Measurements from ENCODE around the gene HEPACAM.

HEPACAM gene

DNA sequence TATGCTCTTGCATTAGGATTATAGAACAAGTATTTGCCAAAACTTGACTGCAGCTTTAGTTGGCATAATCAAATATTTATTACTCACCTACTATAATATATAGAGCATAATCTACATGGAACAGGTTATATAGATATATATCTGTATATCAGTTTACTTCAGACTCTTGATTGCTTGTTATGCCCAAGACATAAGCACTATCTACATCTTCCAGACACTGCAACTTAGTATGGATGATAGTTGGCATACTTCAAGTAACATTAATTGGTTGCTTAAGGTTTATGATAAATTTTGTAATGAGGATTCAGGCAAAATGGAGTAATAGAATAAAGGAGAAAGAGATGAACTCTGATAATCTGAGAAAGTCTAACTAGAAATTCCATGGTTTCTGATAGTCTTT, 19.2 kb upstream of the HEPACAM start:
- Histone ChIP-seq H2BK12ac (ENCODE audit: low read length in 2 of 2) (no peak overlapping the region), H2BK5ac (ENCODE audit: low read depth, low read length, poor library complexity, severe bottlenecking) (no peak overlapping the region), H3K4me3 (ENCODE audit: insufficient read depth in 1 of 2, low read depth in 1 of 2, low read length in 2 of 2) (peak overlapping the region in 1 of 2 experiments; percentile 96), H4K8ac (ENCODE audit: low read length) (no peak overlapping the region), H3K9me3 (ENCODE audit: control insufficient read depth, low read length) (no peaks in the 10 kb centered on the region), H3K4me1 (ENCODE audit: control insufficient read depth, insufficient read depth, low read depth, low read length) (peaks cover 2% of the 10 kb centered on the region), H2BK120ac (ENCODE audit: low read depth, low read length) (no peak overlapping the region), H3K27me3 (ENCODE audit: control insufficient read depth in 1 of 2, insufficient read depth in 1 of 2, low read length in 2 of 2) (no peaks in the 10 kb centered on the region), H3K23ac (ENCODE audit: low read length in 2 of 2) (no peak overlapping the region), H2AFZ (ENCODE audit: low read depth, low read length) (no peak overlapping the region), H3K27ac (ENCODE audit: low read length, poor library complexity, severe bottlenecking) (no peak overlapping the region), H3K18ac (ENCODE audit: low read depth in 1 of 2, low read length in 2 of 2) (no peak overlapping the region), H2AK5ac (ENCODE audit: low read length, severe bottlenecking) (no peak overlapping the region), H3K4ac (ENCODE audit: low read depth in 1 of 2, low read length in 2 of 2) (no peak overlapping the region), H3K14ac (ENCODE audit: low read length in 2 of 2) (no peak overlapping the region), H4K91ac (ENCODE audit: low read length) (no peak overlapping the region), H3K79me1 (replicated peaks; ENCODE audit: low read length, poor library complexity, severe bottlenecking) (no peaks in the 10 kb centered on the region), H2BK15ac (ENCODE audit: low read depth, poor library complexity, severe bottlenecking) (no peak overlapping the region), H3K4me2 (ENCODE audit: low read length, poor library complexity, severe bottlenecking) (no peak overlapping the region), H3K9ac (ENCODE audit: low read length) (peak overlapping the region; percentile 97), H3K36me3 (ENCODE audit: control insufficient read depth in 1 of 2, insufficient read depth in 2 of 2, low read depth in 1 of 2, low read length in 2 of 2) (no peaks in the 10 kb centered on the region)
- no peak for DNase-seq

GRCh38 chr11:124954590-124954955, 18.7 kb upstream of the HEPACAM start:
- Histone ChIP-seq H3K9ac (ENCODE audit: low read length) (peak overlapping the region; percentile 97), H3K4me1 (ENCODE audit: control insufficient read depth, insufficient read depth, low read depth, low read length) (peaks cover 2% of the 10 kb centered on the region), H2AFZ (ENCODE audit: low read depth, low read length) (no peak overlapping the region), H3K23ac (ENCODE audit: low read length in 2 of 2) (no peak overlapping the region), H3K9me3 (ENCODE audit: control insufficient read depth, low read length) (no peaks in the 10 kb centered on the region), H2BK120ac (ENCODE audit: low read depth, low read length) (no peak overlapping the region), H4K91ac (ENCODE audit: low read length) (no peak overlapping the region), H4K8ac (ENCODE audit: low read length) (no peak overlapping the region), H3K18ac (ENCODE audit: low read depth in 1 of 2, low read length in 2 of 2) (no peak overlapping the region), H3K4me2 (ENCODE audit: low read length, poor library complexity, severe bottlenecking) (peak overlapping the region; percentile 78), H2BK12ac (ENCODE audit: low read length in 2 of 2) (no peak overlapping the region), H2BK5ac (ENCODE audit: low read depth, low read length, poor library complexity, severe bottlenecking) (no peak overlapping the region), H3K4me3 (ENCODE audit: insufficient read depth in 1 of 2, low read depth in 1 of 2, low read length in 2 of 2) (peak overlapping the region in 1 of 2 experiments; percentile 96), H3K14ac (ENCODE audit: low read length in 2 of 2) (no peak overlapping the region), H2BK15ac (ENCODE audit: low read depth, poor library complexity, severe bottlenecking) (no peak overlapping the region), H3K79me1 (replicated peaks; ENCODE audit: low read length, poor library complexity, severe bottlenecking) (no peaks in the 10 kb centered on the region), H3K27ac (ENCODE audit: low read length, poor library complexity, severe bottlenecking) (no peak overlapping the region), H3K36me3 (ENCODE audit: control insufficient read depth in 1 of 2, insufficient read depth in 2 of 2, low read depth in 1 of 2, low read length in 2 of 2) (no peaks in the 10 kb centered on the region), H2AK5ac (ENCODE audit: low read length, severe bottlenecking) (no peak overlapping the region), H3K27me3 (ENCODE audit: control insufficient read depth in 1 of 2, insufficient read depth in 1 of 2, low read length in 2 of 2) (no peaks in the 10 kb centered on the region), H3K4ac (ENCODE audit: low read depth in 1 of 2, low read length in 2 of 2) (no peak overlapping the region)
- DNase-seq, result no peak
- 63% methylated on average over 5 of the region's 6 CpGs for WGBS

GRCh38 chr11:124953753-124954589, 18.1 kb upstream of the HEPACAM start, which contains the start of gene CCDC15:
Gene CCDC15 (plus strand): TSS chr11:124954202. CDS start chr11:124954733, 531 bp downstream.
- H3K4ac ChIP-seq (ENCODE audit: low read depth in 1 of 2, low read length in 2 of 2), result peak within 1 kb of the TSS; percentile 60 to 65
- WGBS, result under 1% methylated on average over 52 of the region's 54 CpGs
- no peaks in the 10 kb centered on the region for H3K27me3 ChIP-seq (ENCODE audit: control insufficient read depth in 1 of 2, insufficient read depth in 1 of 2, low read length in 2 of 2)
- peak within 1 kb of the TSS; percentile 95 for H4K8ac ChIP-seq (ENCODE audit: low read length)
- no peak within 1 kb of the TSS for H2BK12ac ChIP-seq (ENCODE audit: low read length in 2 of 2)
- no peaks in the 10 kb centered on the region for H3K36me3 ChIP-seq (ENCODE audit: control insufficient read depth in 1 of 2, insufficient read depth in 2 of 2, low read depth in 1 of 2, low read length in 2 of 2)
- peak within 1 kb of the TSS; percentile 97 for H3K9ac ChIP-seq (ENCODE audit: low read length)
- DNase-seq, result peak; percentile 97
- peak within 1 kb of the TSS; percentile 24 for H2BK5ac ChIP-seq (ENCODE audit: low read depth, low read length, poor library complexity, severe bottlenecking)
- H2BK15ac ChIP-seq (ENCODE audit: low read depth, poor library complexity, severe bottlenecking), result no peak within 1 kb of the TSS
- H2AFZ ChIP-seq (ENCODE audit: low read depth, low read length), result peak within 1 kb of the TSS; percentile 92
- peak within 1 kb of the TSS; percentile 87 to 96 for H3K4me3 ChIP-seq (ENCODE audit: insufficient read depth in 1 of 2, low read depth in 1 of 2, low read length in 2 of 2)
- no peak within 1 kb of the TSS for H4K91ac ChIP-seq (ENCODE audit: low read length)
- no peaks in the 10 kb centered on the region for H3K79me1 ChIP-seq (replicated peaks; ENCODE audit: low read length, poor library complexity, severe bottlenecking)
- H3K14ac ChIP-seq (ENCODE audit: low read length in 2 of 2), result peak within 1 kb of the TSS in 1 of 2 experiments; percentile 19
- H3K9me3 ChIP-seq (ENCODE audit: control insufficient read depth, low read length), result peaks cover 2% of the 10 kb centered on the region
- peak within 1 kb of the TSS; percentile 61 to 99 for H3K18ac ChIP-seq (ENCODE audit: low read depth in 1 of 2, low read length in 2 of 2)
- H2AK5ac ChIP-seq (ENCODE audit: low read length, severe bottlenecking), result no peak within 1 kb of the TSS
- H3K27ac ChIP-seq (ENCODE audit: low read length, poor library complexity, severe bottlenecking), result peak within 1 kb of the TSS; percentile 88
- H3K23ac ChIP-seq (ENCODE audit: low read length in 2 of 2), result peak within 1 kb of the TSS in 1 of 2 experiments; percentile 57
- no peak within 1 kb of the TSS for H2BK120ac ChIP-seq (ENCODE audit: low read depth, low read length)
- peak within 1 kb of the TSS; percentile 78 for H3K4me2 ChIP-seq (ENCODE audit: low read length, poor library complexity, severe bottlenecking)
- peaks cover 2% of the 10 kb centered on the region for H3K4me1 ChIP-seq (ENCODE audit: control insufficient read depth, insufficient read depth, low read depth, low read length)

GRCh38 chr11:124951341-124951740, 15.5 kb upstream of the HEPACAM start:
- H3K4ac ChIP-seq (ENCODE audit: low read depth in 1 of 2, low read length in 2 of 2), result no peak overlapping the region
- H3K4me2 ChIP-seq (ENCODE audit: low read length, poor library complexity, severe bottlenecking), result no peak overlapping the region
- H4K91ac ChIP-seq (ENCODE audit: low read length), result no peak overlapping the region
- no peaks in the 10 kb centered on the region for H3K27me3 ChIP-seq (ENCODE audit: control insufficient read depth in 1 of 2, insufficient read depth in 1 of 2, low read length in 2 of 2)
- no peak overlapping the region for H2BK120ac ChIP-seq (ENCODE audit: low read depth, low read length)
- no peak overlapping the region for H2AFZ ChIP-seq (ENCODE audit: low read depth, low read length)
- no peak overlapping the region for H2BK12ac ChIP-seq (ENCODE audit: low read length in 2 of 2)
- H2AK5ac ChIP-seq (ENCODE audit: low read length, severe bottlenecking), result no peak overlapping the region
- WGBS, result 87% methylated on average over 2 of the region's 3 CpGs
- H3K27ac ChIP-seq (ENCODE audit: low read length, poor library complexity, severe bottlenecking), result no peak overlapping the region
- H3K23ac ChIP-seq (ENCODE audit: low read length in 2 of 2), result no peak overlapping the region
- H3K18ac ChIP-seq (ENCODE audit: low read depth in 1 of 2, low read length in 2 of 2), result no peak overlapping the region
- no peak overlapping the region for H2BK15ac ChIP-seq (ENCODE audit: low read depth, poor library complexity, severe bottlenecking)
- H2BK5ac ChIP-seq (ENCODE audit: low read depth, low read length, poor library complexity, severe bottlenecking), result no peak overlapping the region
- H3K36me3 ChIP-seq (ENCODE audit: control insufficient read depth in 1 of 2, insufficient read depth in 2 of 2, low read depth in 1 of 2, low read length in 2 of 2), result no peaks in the 10 kb centered on the region
- H3K14ac ChIP-seq (ENCODE audit: low read length in 2 of 2), result no peak overlapping the region
- no peak for DNase-seq
- no peak overlapping the region for H3K4me3 ChIP-seq (ENCODE audit: insufficient read depth in 1 of 2, low read depth in 1 of 2, low read length in 2 of 2)
- H3K9me3 ChIP-seq (ENCODE audit: control insufficient read depth, low read length), result peaks cover 2% of the 10 kb centered on the region
- no peak overlapping the region for H4K8ac ChIP-seq (ENCODE audit: low read length)
- H3K4me1 ChIP-seq (ENCODE audit: control insufficient read depth, insufficient read depth, low read depth, low read length), result peaks cover 2% of the 10 kb centered on the region
- H3K9ac ChIP-seq (ENCODE audit: low read length), result no peak overlapping the region
- no peaks in the 10 kb centered on the region for H3K79me1 ChIP-seq (replicated peaks; ENCODE audit: low read length, poor library complexity, severe bottlenecking)
